ENCODE measurements around the gene ZNF41. TPM values are rescaled to one million over a fixed set of nuclear protein-coding genes. Genes with fewer than 3 reads are reported as not detected.
"Not testable (repeated sequence)": the region's sequence is repeated elsewhere in the genome, so short reads cannot be mapped to it uniquely, and the experiment has no call there.

The ZNF41 gene
- 4.2 TPM for total RNA-seq

- peak; percentile 97 for ATAC-seq
Measured at GRCh38 chrX:47482512-47483305, at the start of gene ZNF41. Gene ZNF41 (minus strand): TSS chrX:47483222. CDS start chrX:47467481, 15,741 bp downstream.

- ATAC-seq: no peak
Measured at GRCh38 chrX:47530049-47530448, 47.0 kb upstream of the ZNF41 start.

GRCh38 chrX:47529548-47529947 lies 46.5 kb upstream of the ZNF41 start:
- no peak for ATAC-seq

GRCh38 chrX:47523713-47524166 lies 40.7 kb upstream of the ZNF41 start:
- peak; percentile 7 for ATAC-seq

- peak; percentile 95 for ATAC-seq
Measured at GRCh38 chrX:47523297-47523696, 40.3 kb upstream of the ZNF41 start.

- no peak for ATAC-seq
Measured at GRCh38 chrX:47518144-47518543, 35.1 kb upstream of the ZNF41 start.

GRCh38 chrX:47515941-47516665 lies 33.1 kb upstream of the ZNF41 start:
- peak; percentile 36 for ATAC-seq

GRCh38 chrX:47514533-47515235 lies 31.7 kb upstream of the ZNF41 start:
- ATAC-seq: no peak

GRCh38 chrX:47513034-47513965 lies 30.3 kb upstream of the ZNF41 start:
- peak; percentile 67 for ATAC-seq

- ATAC-seq: not testable (repeated sequence)
Measured at GRCh38 chrX:47512383-47512782, 29.4 kb upstream of the ZNF41 start.

- no peak for ATAC-seq
Measured at GRCh38 chrX:47507153-47507867, 24.3 kb upstream of the ZNF41 start.

- no peak for ATAC-seq
Measured at GRCh38 chrX:47503151-47503550, 20.1 kb upstream of the ZNF41 start.

GRCh38 chrX:47502316-47503125 lies 19.5 kb upstream of the ZNF41 start:
- ATAC-seq: no peak

GRCh38 chrX:47501226-47502074 lies 18.4 kb upstream of the ZNF41 start:
- no peak for ATAC-seq

GRCh38 chrX:47500554-47500953 lies 17.5 kb upstream of the ZNF41 start:
- ATAC-seq: no peak

GRCh38 chrX:47499293-47499692 lies 16.3 kb upstream of the ZNF41 start:
- ATAC-seq: no peak

GRCh38 chrX:47498411-47498810 lies 15.4 kb upstream of the ZNF41 start:
- no peak for ATAC-seq

- no peak for ATAC-seq
Measured at GRCh38 chrX:47497271-47497888, 14.4 kb upstream of the ZNF41 start.

GRCh38 chrX:47492133-47492532 lies 9.1 kb upstream of the ZNF41 start:
- ATAC-seq: not testable (repeated sequence)
